Myocyte (in vitro differentiated cells): ENCODE measurements around the gene PRKN. TPM values are rescaled to one million over a fixed set of nuclear protein-coding genes. Genes with fewer than 3 reads are reported as not detected.

ENCODE experiments used
- DNase-seq: peaks from one replicate; pipeline ENCODE4 v3.0.0-alpha.2; 2012; ENCODE audit warnings: low read depth
- total RNA-seq: library from RNA; depleted of rRNA; stranded (reverse); fragments of >200 nt; gene quantifications from 2 replicates; pipeline ENCODE4 v1.2.3, GENCODE V29; 2014

PRKN gene
- total RNA-seq, 1 donor from 2014 or later, result 8.9 TPM

GRCh38 chr6:161985876-161986423 is 741.6 kb downstream of the PRKN start:
- no peak for DNase-seq

GRCh38 chr6:161984713-161985112 is 742.9 kb downstream of the PRKN start:
- DNase-seq, result no peak

GRCh38 chr6:161976553-161976952 is 751.0 kb downstream of the PRKN start:
- no peak for DNase-seq

GRCh38 chr6:161973064-161973463 is 754.5 kb downstream of the PRKN start:
- DNase-seq, result no peak

GRCh38 chr6:161971043-161971442 is 756.5 kb downstream of the PRKN start:
- DNase-seq, result no peak

GRCh38 chr6:161963634-161964234 is 763.8 kb downstream of the PRKN start:
- no peak for DNase-seq

GRCh38 chr6:161963181-161963580 is 764.4 kb downstream of the PRKN start:
- no peak for DNase-seq

GRCh38 chr6:161961796-161962195 is 765.8 kb downstream of the PRKN start:
- DNase-seq, result no peak

GRCh38 chr6:161961046-161961445 is 766.5 kb downstream of the PRKN start:
- DNase-seq, result no peak

GRCh38 chr6:161959072-161959471 is 768.5 kb downstream of the PRKN start:
- no peak for DNase-seq

GRCh38 chr6:161956082-161956481 is 771.5 kb downstream of the PRKN start:
- DNase-seq, result no peak

- no peak for DNase-seq
These were observed 772.8 kb downstream of the PRKN start for GRCh38 chr6:161954699-161955276.

GRCh38 chr6:161954077-161954476 is 773.5 kb downstream of the PRKN start:
- peak; percentile 22 for DNase-seq

- no peak for DNase-seq
These were observed 776.4 kb downstream of the PRKN start for GRCh38 chr6:161951126-161951525.

GRCh38 chr6:161949531-161949930 is 778.0 kb downstream of the PRKN start:
- peak; percentile 9 for DNase-seq

- no peak for DNase-seq
These were observed 779.1 kb downstream of the PRKN start for GRCh38 chr6:161948462-161948861.

- DNase-seq, result no peak
These were observed 780.2 kb downstream of the PRKN start for GRCh38 chr6:161947371-161947770.

- no peak for DNase-seq
These were observed 781.1 kb downstream of the PRKN start for GRCh38 chr6:161946461-161946860.

GRCh38 chr6:161943561-161943960 is 784.0 kb downstream of the PRKN start:
- DNase-seq, result no peak

GRCh38 chr6:161941565-161941964 is 786.0 kb downstream of the PRKN start:
- no peak for DNase-seq

GRCh38 chr6:161940519-161940918 is 787.0 kb downstream of the PRKN start:
- no peak for DNase-seq

GRCh38 chr6:161926324-161926723 is 801.2 kb downstream of the PRKN start:
- DNase-seq, result no peak

GRCh38 chr6:161924516-161925116 is 803.0 kb downstream of the PRKN start:
- no peak for DNase-seq
